ENCODE data around the gene FAM240B. TPM values are rescaled to one million over a fixed set of nuclear protein-coding genes. Genes with fewer than 3 reads are reported as not detected.

FAM240B gene
- total RNA-seq, result not detected in 2 replicates

GRCh38 chr9:38720083-38720745 lies at the start of gene FAM240B:
Gene FAM240B (minus strand): TSS chr9:38720133. CDS start chr9:38703999, 16,134 bp downstream.

Small RNA genes within 50 kb of the gene (small RNA-seq; reads per million reads assigned to genes)
- gene RNU6-765P, result not detected

Other genes with a start within 250 kb of the FAM240B start
- under 0.01 TPM in 1 of 2 replicates, not detected in the other for gene ANKRD18A, start 99.5 kb downstream of the FAM240B start, total RNA-seq

All from vein endothelial cell (primary cell).